Right lobe of liver (tissue), 6 donors: ENCODE measurements around the gene MPZL2. TPM values are rescaled to one million over a fixed set of nuclear protein-coding genes. Genes with fewer than 3 reads are reported as not detected.

ENCODE experiments used
- ATAC-seq, 4 donors: fragments of 200-7000 bp; cut with Tn5 transposase; one replicate each; pipeline ENCODE4 v1.9.1; 2020; ENCODE audit warnings: mild to moderate bottlenecking in 4 of 4, moderate library complexity in 4 of 4
- DNase-seq, 3 donors: peaks; one replicate each; pipeline ENCODE4 v3.0.0-alpha.2; 2020
- H3K27ac ChIP-seq, 3 donors: fragments of 200-600 bp; one replicate each; pipeline ENCODE4 v1.8.0; 2022
- H3K27me3 ChIP-seq, 2 donors: fragments of 200-600 bp; one replicate each; pipeline ENCODE4 v1.8.0; 2022
- H3K36me3 ChIP-seq, 4 donors: fragments of 200-600 bp; sonication (generic) in 1 of 4; one replicate each; pipeline versions ENCODE4 v1.5.1 to v1.8.0; 2017 to 2022; ENCODE audit warnings: control low read depth in 1 of 4
- H3K4me1 ChIP-seq, 4 donors: fragments of 200-600 bp; sonication (generic) in 1 of 4; one replicate each; pipeline versions ENCODE4 v1.5.1 to v1.8.0; 2017 to 2022; ENCODE audit warnings: control low read depth in 1 of 4
- H3K4me3 ChIP-seq, 3 donors: fragments of 200-600 bp; one replicate each; pipeline ENCODE4 v1.8.0; 2022
- H3K9me3 ChIP-seq, 4 donors: fragments of 200-600 bp; sonication (generic) in 1 of 4; one replicate each; pipeline versions ENCODE4 v1.5.1 to v1.8.0; 2017 to 2022; ENCODE audit warnings: control low read depth in 1 of 4
- CTCF ChIP-seq, 4 donors: fragments of 200-600 bp in 3 of 4; fragments of 450-650 bp in 1 of 4; IDR thresholded peaks; one replicate each; pipeline versions ENCODE4 v1.5.1 to v1.8.0; 2016 to 2022; ENCODE audit warnings: antibody characterized with exemption in 4 of 4, mild to moderate bottlenecking in 2 of 4
- POLR2A ChIP-seq: fragments of 450-650 bp; IDR thresholded peaks from one replicate; pipeline ENCODE4 v1.6.1; 2017; ENCODE audit warnings: antibody characterized with exemption, mild to moderate bottlenecking
- WGBS: methylation state at CpG from one replicate; pipeline ENCODE4 v1.1.6; 2018; ENCODE audit warnings: low coverage, low lambda C conversion rate; ENCODE audit not compliant: insufficient coverage; ENCODE audit errors: missing lambda C conversion rate; 5-methylcytosine and 5-hydroxymethylcytosine counted together
- intact Hi-C, 2 donors: fragments of 100-400 bp; cut with DNase I; formaldehyde crosslinking; loops; one replicate each; pipeline versions ENCODE4 v1.11.2 to v1.14.1; 2022
- total RNA-seq, 6 experiments: library from RNA; depleted of rRNA in 2 of 6; stranded (reverse); fragments of >200 nt in 2 of 6; fragmentation: NEBNext Ultra II Directional in 3 of 6; extraction: Animal tissue kit (Norgen Biotek cat#: 25700) in 3 of 6; gene quantifications; one replicate each; pipeline versions ENCODE4 v1.1.0 to v1.2.4, GENCODE V29; 2016 to 2023
- donor health status: DM: no; HTN: yes; CAD: no.
- donor health status: DM: no; HTN: no; CAD: no.
- donor health status: DM: no; HTN: no; CAD: no.
- donor health status: DM: no; HTN: yes; CAD: no.
- donor health status: DM: no; HTN: yes; CAD: no.

MPZL2 gene
- total RNA-seq, 6 experiments from 2014 or later: 13.0 to 32.4 (median 21.2) TPM

- no peaks in the 10 kb centered on the region for H3K9me3 ChIP-seq
- H3K36me3 ChIP-seq: no peaks in the 10 kb centered on the region
- WGBS: 93% methylated on average over 2 of the region's 3 CpGs
- intact Hi-C loops: no loop called here
- H3K4me1 ChIP-seq: peaks cover 0 to 24% (median 3%) of the 10 kb centered on the region in 4 donors
- no peak for TF ChIP-seq POLR2A
- no peak for TF ChIP-seq CTCF (IDR thresholded peaks at IDR 0.05)
- no peak overlapping the region for H3K27ac ChIP-seq
- no peak for ATAC-seq
- no peak for DNase-seq
- H3K4me3 ChIP-seq: no peak overlapping the region
- H3K27me3 ChIP-seq: no peaks in the 10 kb centered on the region
These were observed 18.0 kb downstream of the MPZL2 start for GRCh38 chr11:118245936-118246562.

DNA sequence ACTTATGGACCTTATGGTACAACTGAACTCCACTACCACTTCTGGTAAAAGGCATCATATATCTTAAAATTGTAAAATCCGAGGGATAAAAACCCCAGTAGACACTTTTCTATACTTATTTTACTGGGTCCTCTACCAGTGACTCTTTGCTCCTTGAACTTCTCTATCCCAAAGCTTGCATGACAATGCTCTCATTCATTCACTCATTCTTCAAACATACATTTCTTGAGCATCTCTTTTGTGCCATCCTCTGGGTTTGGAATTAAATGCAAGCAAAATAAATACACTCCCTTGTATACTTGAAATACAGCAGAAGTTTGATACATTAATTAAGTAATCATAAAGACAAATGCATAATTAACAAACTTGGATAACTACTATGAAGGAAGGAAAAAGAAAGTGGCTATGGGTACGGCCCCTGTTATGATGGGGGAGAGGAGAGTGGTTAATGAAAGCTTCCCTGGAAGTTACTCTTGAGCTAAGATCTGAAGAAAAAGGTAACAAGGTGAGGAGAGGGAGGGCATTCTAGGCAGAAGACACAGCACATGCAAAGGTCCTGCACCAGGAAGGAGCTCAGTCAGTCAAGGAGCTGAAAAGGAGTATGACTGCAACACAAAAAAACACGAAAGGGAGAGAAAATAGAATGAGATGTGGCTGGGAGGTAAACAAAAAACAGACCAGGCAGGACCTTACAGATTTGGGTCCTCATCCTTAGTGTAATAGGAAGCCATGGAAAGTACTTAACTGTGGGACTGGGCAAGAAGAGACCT lies 19.9 kb downstream of the MPZL2 start:
- peaks cover 0 to 34% (median 10%) of the 10 kb centered on the region in 4 donors for H3K4me1 ChIP-seq

DNA sequence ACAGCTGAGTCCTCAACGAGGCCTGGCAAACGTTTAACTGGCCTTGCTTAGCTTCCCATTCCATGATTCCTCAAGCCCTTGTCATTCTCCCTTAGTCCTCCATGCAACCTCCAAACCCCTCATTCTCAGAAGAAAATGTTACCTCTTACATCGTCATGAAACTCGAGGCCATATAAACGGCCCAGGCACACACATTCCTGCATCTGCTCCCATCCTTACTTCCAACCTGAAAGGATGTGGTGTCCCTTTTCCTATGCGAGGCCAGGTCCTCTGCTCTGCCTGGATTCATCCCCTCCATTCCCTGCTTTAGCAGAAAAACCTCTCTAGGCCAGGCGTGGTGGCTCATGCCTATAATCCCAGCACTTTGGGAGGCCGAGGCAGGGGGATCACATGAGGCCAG lies 20.9 kb downstream of the MPZL2 start:
- ATAC-seq (no peak), DNase-seq (no peak)
- H3K27me3 ChIP-seq: no peaks in the 10 kb centered on the region
- no peak overlapping the region for H3K4me3 ChIP-seq
- no peak overlapping the region for H3K27ac ChIP-seq
- no peaks in the 10 kb centered on the region for H3K9me3 ChIP-seq
- intact Hi-C loops: no loop called here
- WGBS: 87% methylated on average over 6 of the region's 8 CpGs
- TF ChIP-seq POLR2A (no peak), CTCF (IDR thresholded peaks at IDR 0.05) (no peak)
- no peaks in the 10 kb centered on the region for H3K36me3 ChIP-seq
- H3K4me1 ChIP-seq: peaks cover 0 to 45% (median 14%) of the 10 kb centered on the region in 4 donors

More for the DNA sequence above, 19.9 kb downstream of the MPZL2 start:
- Histone ChIP-seq H3K27me3 (no peaks in the 10 kb centered on the region), H3K4me3 (no peak overlapping the region), H3K9me3 (no peaks in the 10 kb centered on the region), H3K36me3 (no peaks in the 10 kb centered on the region), H3K27ac (no peak overlapping the region)
- no peak for TF ChIP-seq CTCF (IDR thresholded peaks at IDR 0.05)
- TF ChIP-seq POLR2A: no peak
- DNase-seq: no peak
- WGBS: 90% methylated on average over 3 of the region's 3 CpGs
- no peak for ATAC-seq
- intact Hi-C loops: no loop called here

DNA sequence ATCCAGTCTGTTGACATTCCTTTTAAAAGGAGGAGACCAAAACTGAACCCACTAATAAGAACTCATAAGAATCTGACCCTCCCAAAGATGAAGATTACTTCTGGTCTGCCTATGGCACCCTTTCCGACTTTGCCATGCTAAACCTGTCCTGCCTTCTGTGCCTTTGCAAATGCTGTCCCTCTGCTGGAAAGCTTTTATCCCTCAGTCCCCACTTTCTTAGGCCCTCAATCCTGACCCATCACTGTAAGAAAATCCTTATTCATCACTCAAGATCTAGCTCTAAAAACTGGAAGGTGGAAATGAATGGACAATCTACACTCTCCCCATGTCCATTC lies 22.4 kb downstream of the MPZL2 start:
- H3K27ac ChIP-seq: peak overlapping the region; percentile 28 to 73 (median 47)
- DNase-seq (no peak), ATAC-seq (no peak)
- WGBS: 80% methylated on average over 1 of the region's 1 CpG
- intact Hi-C loops: no loop called here
- H3K4me3 ChIP-seq: no peak overlapping the region
- H3K4me1 ChIP-seq: peaks cover 0 to 38% (median 14%) of the 10 kb centered on the region in 4 donors
- no peaks in the 10 kb centered on the region for H3K27me3 ChIP-seq
- H3K36me3 ChIP-seq: no peaks in the 10 kb centered on the region
- no peaks in the 10 kb centered on the region for H3K9me3 ChIP-seq
- TF ChIP-seq CTCF (IDR thresholded peaks at IDR 0.05): no peak
- TF ChIP-seq POLR2A: peak; percentile 4
